ENCODE measurements around the gene GRM7. TPM values are rescaled to one million over a fixed set of nuclear protein-coding genes. Genes with fewer than 3 reads are reported as not detected.

The GRM7 gene
- total RNA-seq, 1 experiment from 2014 or later = not detected

DNA sequence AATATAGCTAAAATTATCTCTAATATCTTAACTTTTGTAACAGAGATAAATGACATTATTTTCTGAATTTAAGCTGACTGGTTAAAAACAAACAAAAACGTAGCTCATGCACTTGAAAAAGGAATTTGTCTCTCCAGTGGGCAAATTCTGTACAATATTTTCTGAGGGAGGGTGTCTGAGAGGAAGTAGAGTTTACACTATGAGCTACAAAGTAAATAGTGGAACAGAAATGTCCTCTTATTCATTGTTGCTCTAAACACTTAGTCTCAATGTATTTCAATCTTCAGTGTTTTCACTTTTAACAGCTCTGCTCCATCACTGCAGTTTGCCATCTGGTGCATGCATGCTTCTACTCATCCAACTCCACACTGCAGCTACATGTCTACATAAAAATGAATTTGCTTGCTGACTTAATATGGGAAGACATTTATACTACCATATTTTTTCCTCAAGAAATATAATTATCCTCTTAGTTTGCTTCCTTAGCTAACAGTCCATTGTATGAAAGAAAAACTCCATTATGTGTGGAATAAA lies 823.3 kb downstream of the GRM7 start:
- Histone ChIP-seq H3K4me2 (ENCODE audit: low read length) (no peak overlapping the region), H3K9ac (ENCODE audit: low read length) (no peak overlapping the region), H3K27me3 (ENCODE audit: low read length) (no peaks in the 10 kb centered on the region), H2AFZ (ENCODE audit: low read length) (no peak overlapping the region), H3K4me3 (ENCODE audit: low read length) (no peak overlapping the region), H3K9me2 (replicated peaks; ENCODE audit: low read length) (no peaks in the 10 kb centered on the region), H3F3A (ENCODE audit: low read length, unreplicated experiment) (no peaks in the 10 kb centered on the region), H3K9me3 (ENCODE audit: low read length) (peaks cover 42% of the 10 kb centered on the region), H3K4me1 (ENCODE audit: insufficient read depth, low read length) (no peaks in the 10 kb centered on the region), H3K27ac (ENCODE audit: low read length) (no peak overlapping the region), H4K20me1 (ENCODE audit: low read length) (no peaks in the 10 kb centered on the region), H3K79me2 (ENCODE audit: low read length) (no peaks in the 10 kb centered on the region), H3K36me3 (ENCODE audit: low read depth, low read length) (no peaks in the 10 kb centered on the region)
- POLR2A ChIA-PET (ENCODE audit: unreplicated experiment) = no interaction called here
- DNase-seq (no peak), ATAC-seq (no peak)
- CTCF ChIA-PET = no interaction called here
- TF ChIP-seq CTCF (conservative IDR thresholded peaks at IDR 0.05; ENCODE audit: low read depth, low read length) (no peak), EZH2 (IDR thresholded peaks at IDR 0.05; ENCODE audit: low read length, unreplicated experiment) (no peak), EZH2phosphoT487 (IDR thresholded peaks at IDR 0.05; ENCODE audit: borderline replicate concordance, low read length) (no peak)
- no TSS peak for BruUV-seq (replicated peaks)
- intact Hi-C loops (cut with micrococcal nuclease) = no loop called here

GRCh38 chr3:7687428-7688147 lies 826.7 kb downstream of the GRM7 start:
- Histone ChIP-seq H3K4me3 (ENCODE audit: low read length) (no peak overlapping the region), H3K9me3 (ENCODE audit: low read length) (peaks cover 43% of the 10 kb centered on the region), H2AFZ (ENCODE audit: low read length) (no peak overlapping the region), H3K27me3 (ENCODE audit: low read length) (no peaks in the 10 kb centered on the region), H4K20me1 (ENCODE audit: low read length) (no peaks in the 10 kb centered on the region), H3F3A (ENCODE audit: low read length, unreplicated experiment) (no peaks in the 10 kb centered on the region), H3K79me2 (ENCODE audit: low read length) (no peaks in the 10 kb centered on the region), H3K4me2 (ENCODE audit: low read length) (no peak overlapping the region), H3K4me1 (ENCODE audit: insufficient read depth, low read length) (no peaks in the 10 kb centered on the region), H3K36me3 (ENCODE audit: low read depth, low read length) (no peaks in the 10 kb centered on the region), H3K9me2 (replicated peaks; ENCODE audit: low read length) (no peaks in the 10 kb centered on the region), H3K9ac (ENCODE audit: low read length) (no peak overlapping the region), H3K27ac (ENCODE audit: low read length) (no peak overlapping the region)
- ChIA-PET CTCF (no interaction called here), POLR2A (ENCODE audit: unreplicated experiment) (no interaction called here)
- no peak for TF ChIP-seq EZH2 (IDR thresholded peaks at IDR 0.05; ENCODE audit: low read length, unreplicated experiment)
- TF ChIP-seq CTCF (conservative IDR thresholded peaks at IDR 0.05; ENCODE audit: low read depth, low read length) = no peak
- TF ChIP-seq EZH2phosphoT487 (IDR thresholded peaks at IDR 0.05; ENCODE audit: borderline replicate concordance, low read length) = no peak
- DNase-seq (no peak), ATAC-seq (no peak)
- no TSS peak for BruUV-seq (replicated peaks)
- intact Hi-C loops (cut with micrococcal nuclease) = no loop called here

DNA sequence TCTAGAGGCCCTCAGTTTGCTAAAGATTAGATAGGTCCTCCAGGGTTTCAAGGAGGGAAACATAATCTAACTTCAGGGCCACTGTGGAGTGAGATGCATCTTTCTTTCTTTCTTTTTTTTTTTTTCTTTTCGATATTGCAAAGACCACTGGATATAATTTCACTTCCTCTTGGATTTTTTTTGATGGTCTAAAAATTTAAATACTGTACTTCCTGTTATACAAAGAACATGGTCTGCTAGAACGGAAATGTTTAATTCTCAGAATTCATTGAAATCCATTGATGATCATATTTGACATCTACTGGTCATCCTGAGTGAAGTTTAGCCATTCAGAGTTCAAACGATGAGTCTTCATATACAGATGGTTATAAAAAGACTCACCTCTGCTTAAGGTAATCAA lies 832.0 kb downstream of the GRM7 start:
- intact Hi-C loops (cut with micrococcal nuclease) = no loop called here
- no peak overlapping the region for H3K4me2 ChIP-seq (ENCODE audit: low read length)
- TF ChIP-seq EZH2phosphoT487 (IDR thresholded peaks at IDR 0.05; ENCODE audit: borderline replicate concordance, low read length) (no peak), EZH2 (IDR thresholded peaks at IDR 0.05; ENCODE audit: low read length, unreplicated experiment) (no peak), CTCF (conservative IDR thresholded peaks at IDR 0.05; ENCODE audit: low read depth, low read length) (no peak)
- no peak overlapping the region for H3K9ac ChIP-seq (ENCODE audit: low read length)
- H3K4me3 ChIP-seq (ENCODE audit: low read length) = no peak overlapping the region
- H3F3A ChIP-seq (ENCODE audit: low read length, unreplicated experiment) = no peaks in the 10 kb centered on the region
- no peaks in the 10 kb centered on the region for H3K36me3 ChIP-seq (ENCODE audit: low read depth, low read length)
- no peak overlapping the region for H2AFZ ChIP-seq (ENCODE audit: low read length)
- peaks cover 37% of the 10 kb centered on the region for H3K9me3 ChIP-seq (ENCODE audit: low read length)
- H3K27me3 ChIP-seq (ENCODE audit: low read length) = no peaks in the 10 kb centered on the region
- no peaks in the 10 kb centered on the region for H3K79me2 ChIP-seq (ENCODE audit: low read length)
- POLR2A ChIA-PET (ENCODE audit: unreplicated experiment) = no interaction called here
- H4K20me1 ChIP-seq (ENCODE audit: low read length) = no peaks in the 10 kb centered on the region
- H3K27ac ChIP-seq (ENCODE audit: low read length) = no peak overlapping the region
- CTCF ChIA-PET = no interaction called here
- no peaks in the 10 kb centered on the region for H3K9me2 ChIP-seq (replicated peaks; ENCODE audit: low read length)
- BruUV-seq (replicated peaks) = no TSS peak
- no peak for ATAC-seq
- DNase-seq = no peak
- no peaks in the 10 kb centered on the region for H3K4me1 ChIP-seq (ENCODE audit: insufficient read depth, low read length)

Data from PC-3 (cell line).